Epithelial cell of esophagus (primary cell): ENCODE data around the gene NQO1.
A peak's percentile ranks its signal among the peaks of the same experiment; 100 is the strongest.
"Not testable (repeated sequence)": the region's sequence is repeated elsewhere in the genome, so short reads cannot be mapped to it uniquely, and the experiment has no call there.

Source experiments
- DNase-seq: peaks from one replicate; pipeline ENCODE4 v3.0.0; 2010; ENCODE audit warnings: low read depth
- H3K4me3 ChIP-seq: 2 replicates; pipeline ENCODE4 v1.5.1; 2011; ENCODE audit warnings: mild to moderate bottlenecking, low read length, control low read depth
- TF ChIP-seq, protein P1 (sequence below): IDR thresholded peaks from 2 replicates; pipeline ENCODE4 v1.5.1; 2011; ENCODE audit warnings: low read depth, mild to moderate bottlenecking, low read length, control low read depth, inconsistent platforms; ENCODE audit not compliant: insufficient read depth; ENCODE audit errors: missing control alignments

The NQO1 gene

DNA sequence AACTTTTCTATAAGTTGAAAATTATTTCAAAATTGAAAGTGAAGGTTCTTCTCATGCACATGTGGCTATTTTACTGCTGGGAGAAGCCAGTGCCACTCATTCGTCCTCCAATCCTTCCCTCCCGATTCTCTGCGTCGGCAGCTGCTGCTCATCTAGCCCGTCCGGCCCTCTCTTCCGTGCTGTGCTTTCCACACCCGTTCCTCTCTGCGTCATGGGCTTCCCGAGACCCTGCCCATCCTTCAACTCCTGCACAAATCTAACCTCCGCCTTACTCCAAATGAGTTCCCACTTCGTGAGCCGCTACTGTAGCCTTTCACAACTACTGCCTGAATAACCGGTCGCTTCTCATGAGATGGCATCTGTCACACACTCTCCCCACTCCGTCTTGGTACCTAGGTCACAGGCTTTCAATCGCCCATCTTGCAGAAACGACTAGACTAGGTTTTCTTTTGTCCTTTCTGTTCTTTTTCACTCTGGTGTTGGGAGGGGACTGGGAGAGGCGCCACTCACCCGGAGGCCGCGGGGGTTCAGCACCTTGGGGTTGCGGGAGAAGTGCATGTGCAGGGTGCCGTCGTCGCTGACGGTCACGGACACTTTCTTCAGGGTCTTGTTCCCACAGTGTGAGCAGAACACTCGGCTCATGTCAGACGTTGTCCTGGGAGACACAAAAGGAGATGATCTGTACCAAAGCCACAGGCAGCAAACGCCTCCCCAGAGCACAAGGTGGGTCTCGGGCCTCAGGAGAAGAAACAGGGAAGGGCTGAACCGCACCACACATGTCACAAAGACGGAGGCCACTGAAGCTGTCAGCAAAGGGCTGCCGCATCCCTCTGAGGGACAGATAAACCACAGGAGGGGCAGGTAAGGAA, 18.2 kb upstream of the NQO1 start:
- TF ChIP-seq, protein P1, sequence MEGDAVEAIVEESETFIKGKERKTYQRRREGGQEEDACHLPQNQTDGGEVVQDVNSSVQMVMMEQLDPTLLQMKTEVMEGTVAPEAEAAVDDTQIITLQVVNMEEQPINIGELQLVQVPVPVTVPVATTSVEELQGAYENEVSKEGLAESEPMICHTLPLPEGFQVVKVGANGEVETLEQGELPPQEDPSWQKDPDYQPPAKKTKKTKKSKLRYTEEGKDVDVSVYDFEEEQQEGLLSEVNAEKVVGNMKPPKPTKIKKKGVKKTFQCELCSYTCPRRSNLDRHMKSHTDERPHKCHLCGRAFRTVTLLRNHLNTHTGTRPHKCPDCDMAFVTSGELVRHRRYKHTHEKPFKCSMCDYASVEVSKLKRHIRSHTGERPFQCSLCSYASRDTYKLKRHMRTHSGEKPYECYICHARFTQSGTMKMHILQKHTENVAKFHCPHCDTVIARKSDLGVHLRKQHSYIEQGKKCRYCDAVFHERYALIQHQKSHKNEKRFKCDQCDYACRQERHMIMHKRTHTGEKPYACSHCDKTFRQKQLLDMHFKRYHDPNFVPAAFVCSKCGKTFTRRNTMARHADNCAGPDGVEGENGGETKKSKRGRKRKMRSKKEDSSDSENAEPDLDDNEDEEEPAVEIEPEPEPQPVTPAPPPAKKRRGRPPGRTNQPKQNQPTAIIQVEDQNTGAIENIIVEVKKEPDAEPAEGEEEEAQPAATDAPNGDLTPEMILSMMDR: no peak
- H3K4me3 ChIP-seq: no peak overlapping the region
- DNase-seq: no peak

DNA sequence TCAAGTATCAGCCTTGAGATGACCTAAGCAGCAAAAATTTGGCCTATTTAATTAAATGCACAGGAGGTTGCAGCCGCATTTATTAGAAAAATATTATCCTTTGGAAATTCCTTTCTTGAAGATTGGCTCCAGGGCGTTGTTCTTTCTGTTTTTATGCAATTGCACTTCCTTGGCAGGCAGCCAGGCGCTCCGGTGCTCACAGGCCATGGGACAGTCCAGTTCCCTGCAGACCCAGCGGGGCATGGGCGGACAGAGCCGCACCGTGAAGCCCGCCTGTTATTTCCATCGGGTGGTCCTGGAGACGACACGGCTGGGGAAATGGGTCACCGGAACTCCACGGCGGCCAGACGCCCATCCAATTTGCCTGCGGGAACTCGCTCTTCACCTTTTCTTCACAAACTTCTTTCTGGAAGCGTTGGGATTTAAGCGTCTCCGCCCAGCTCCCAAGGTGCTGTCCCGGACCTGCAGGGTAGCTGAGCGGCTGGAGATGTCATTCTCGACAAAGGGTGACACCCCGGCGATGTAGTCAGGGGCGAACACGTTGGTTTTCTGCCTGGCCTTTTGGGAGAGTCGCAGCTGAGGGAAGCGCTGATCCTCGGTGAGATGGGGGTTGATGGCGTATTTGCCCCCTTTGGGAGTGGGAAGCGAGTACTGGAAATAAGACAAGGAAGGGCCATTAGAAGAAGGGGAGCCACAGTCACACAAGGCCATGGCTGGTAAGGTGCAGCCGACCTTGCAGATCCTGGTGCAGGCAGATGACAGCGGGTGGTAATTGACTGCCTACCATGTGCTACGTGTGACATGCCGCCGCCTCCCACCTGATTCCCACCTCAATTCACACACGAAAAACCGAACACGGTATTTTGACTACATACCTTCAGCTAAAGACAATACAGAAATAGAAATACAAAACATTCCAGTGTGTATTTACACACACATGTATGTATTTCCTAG, 15.9 kb upstream of the NQO1 start:
- H3K4me3 ChIP-seq: no peak overlapping the region

DNA sequence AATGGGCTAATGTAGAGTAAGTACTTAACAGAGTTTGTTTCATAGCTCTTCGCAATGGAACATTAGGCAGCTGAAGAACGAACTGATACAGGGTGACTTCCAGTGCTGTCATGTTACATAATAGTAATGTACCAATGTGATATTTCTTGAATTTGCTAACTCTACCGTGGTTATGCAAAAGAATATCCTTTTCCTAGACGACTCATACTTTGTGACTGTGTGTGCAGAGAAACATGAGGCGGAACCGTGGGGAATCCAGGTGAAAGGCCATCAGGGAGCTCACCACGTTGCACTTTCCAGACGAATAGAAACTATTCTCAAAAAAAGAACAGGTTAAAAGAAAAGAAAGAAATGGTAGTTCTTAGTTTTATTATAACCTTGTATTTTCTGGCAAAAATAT, 15.2 kb upstream of the NQO1 start:
- TF ChIP-seq, protein P1: no peak
- peak; percentile 49 for DNase-seq
- no peak overlapping the region for H3K4me3 ChIP-seq

More for the DNA sequence above, 15.9 kb upstream of the NQO1 start:
- peak; percentile 61 for DNase-seq
- TF ChIP-seq, protein P1: no peak

DNA sequence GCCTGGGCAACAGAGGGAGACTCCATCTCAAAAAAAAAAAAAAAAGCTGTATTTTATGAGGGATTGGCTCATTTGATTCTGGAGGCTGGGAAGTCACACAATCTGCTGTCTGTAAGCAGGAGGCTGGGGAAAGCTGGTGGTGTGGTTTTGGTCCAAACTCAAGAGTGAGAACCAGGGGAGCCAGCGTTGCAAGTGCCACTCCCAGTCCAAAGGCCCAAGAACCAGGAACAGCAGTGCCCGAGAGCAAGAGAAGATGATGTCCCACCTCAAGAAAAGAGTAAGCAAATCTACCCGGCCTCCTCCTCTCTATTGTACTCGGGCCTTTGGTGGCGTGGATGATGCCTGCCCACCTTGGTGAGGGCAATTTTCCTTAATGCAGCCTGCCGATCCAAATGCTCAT, 5.7 kb upstream of the NQO1 start:
- H3K4me3 ChIP-seq: no peak overlapping the region
- TF ChIP-seq, protein P1: no peak
- DNase-seq: no peak

DNA sequence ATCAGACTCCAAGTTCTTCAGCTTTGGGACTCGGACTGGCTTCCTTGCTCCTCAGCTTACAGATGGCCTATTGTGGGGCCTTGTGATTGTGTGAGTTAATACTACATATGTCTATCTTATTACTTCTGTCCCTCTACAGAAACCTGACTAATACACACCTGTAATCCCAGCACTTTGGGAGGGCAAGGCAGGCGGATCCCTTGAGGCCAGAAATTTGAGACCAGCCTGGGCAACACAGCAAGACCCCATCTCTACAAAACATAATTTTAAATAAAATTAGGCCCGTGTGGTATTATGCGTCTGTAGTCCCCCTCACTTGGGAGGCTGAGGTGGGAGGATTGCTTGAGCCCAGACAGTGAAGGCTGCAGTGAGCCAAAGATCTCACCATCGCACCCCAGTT, 4.9 kb upstream of the NQO1 start:
- H3K4me3 ChIP-seq, DNase-seq: not testable (repeated sequence)

DNA sequence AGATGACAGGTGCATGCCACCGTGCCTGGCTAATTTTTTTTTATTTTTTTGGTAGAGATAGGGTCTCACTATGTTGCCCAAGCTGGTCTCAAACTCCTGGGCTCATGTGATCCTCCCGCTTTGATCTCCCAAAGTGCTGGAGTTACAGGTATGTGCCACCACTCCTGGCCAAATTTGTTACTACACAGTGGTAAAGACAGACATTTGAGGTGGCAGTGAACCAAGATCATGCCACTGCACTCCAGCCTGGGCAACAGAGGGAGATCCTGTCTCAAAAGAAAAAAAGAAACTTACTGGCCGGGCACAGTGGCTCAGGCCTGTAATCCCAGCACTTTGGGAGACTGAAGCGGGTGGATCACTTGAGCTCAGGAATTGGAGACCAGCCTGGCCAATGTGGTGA, 2.7 kb upstream of the NQO1 start:
- not testable (repeated sequence) for DNase-seq, H3K4me3 ChIP-seq

DNA sequence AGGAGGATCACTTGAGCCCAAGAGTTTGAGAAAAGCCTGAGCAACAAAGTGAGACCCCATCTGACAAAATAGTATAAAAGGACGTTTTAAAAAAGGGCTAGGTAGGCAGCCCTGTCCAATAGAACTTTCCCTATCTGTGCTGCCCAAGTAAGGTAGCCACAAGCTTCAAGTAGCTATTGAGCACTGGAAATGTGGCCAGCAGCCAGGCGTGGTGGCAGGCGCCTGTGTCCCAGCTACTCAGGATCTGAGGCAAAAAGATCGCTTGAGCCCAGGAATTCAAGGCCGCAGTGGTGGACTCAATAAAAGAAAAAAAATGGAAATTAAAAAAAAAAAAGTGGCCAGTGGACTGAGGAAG, 1.5 kb upstream of the NQO1 start:
- no peak overlapping the region for H3K4me3 ChIP-seq
- no peak for DNase-seq
- TF ChIP-seq, protein P1: no peak
